HepG2 (cell line): ENCODE data around the gene KIF22. TPM values are rescaled to one million over a fixed set of nuclear protein-coding genes. Genes with fewer than 3 reads are reported as not detected.

Experiments
- ARID3A ChIP-seq: IDR thresholded peaks from 2 replicates; pipeline ENCODE4 v1.6.1; 2012; ENCODE audit warnings: low read depth, low read length, improper control_type of control experiment
- ATM ChIP-seq: fragments of 450-650 bp; IDR thresholded peaks from 2 replicates; pipeline ENCODE4 v1.7.1; 2017; ENCODE audit warnings: mild to moderate bottlenecking, borderline replicate concordance
- FIP1L1 ChIP-seq: fragments of 200-400 bp; formaldehyde crosslinking; IDR thresholded peaks from 2 replicates; pipeline ENCODE4 v1.6.1; 2018; ENCODE audit warnings: low read depth, mild to moderate bottlenecking, low read length, moderate library complexity, borderline replicate concordance; ENCODE audit not compliant: insufficient read depth
- GPN1 ChIP-seq: sonication (generic); formaldehyde crosslinking; IDR thresholded peaks from 2 replicates; pipeline ENCODE4 v1.5.1; 2020; ENCODE audit warnings: missing genetic modification reagents, borderline replicate concordance
- IKZF5 ChIP-seq: IDR thresholded peaks from 2 replicates; pipeline ENCODE4 v1.6.1; 2018; ENCODE audit warnings: missing genetic modification reagents, mild to moderate bottlenecking, missing compliant biosample characterization
- PCBP1 ChIP-seq: fragments of 200-400 bp; formaldehyde crosslinking; IDR thresholded peaks from 2 replicates; pipeline ENCODE4 v1.6.1; 2017; ENCODE audit warnings: mild to moderate bottlenecking, low read depth, low read length, borderline replicate concordance
- RBM22 ChIP-seq: fragments of 200-400 bp; formaldehyde crosslinking; optimal IDR thresholded peaks from 2 replicates; pipeline ENCODE3; 2017; ENCODE audit warnings: mild to moderate bottlenecking, low read length, moderate library complexity
- SNAI1 ChIP-seq: sonication (generic); formaldehyde crosslinking; IDR thresholded peaks from 2 replicates; pipeline ENCODE4 v1.5.0; 2020; ENCODE audit warnings: mild to moderate bottlenecking, missing genetic modification reagents, borderline replicate concordance
- WIZ ChIP-seq: sonication (generic); formaldehyde crosslinking; IDR thresholded peaks from 2 replicates; pipeline ENCODE4 v1.5.1; 2020; ENCODE audit warnings: mild to moderate bottlenecking, missing genetic modification reagents
- ZFP62 ChIP-seq: sonication (generic); formaldehyde crosslinking; IDR thresholded peaks from 2 replicates; pipeline ENCODE4 v1.4.0; 2020; ENCODE audit warnings: missing genetic modification reagents
- ZFP90 ChIP-seq: sonication (generic); formaldehyde crosslinking; IDR thresholded peaks from 2 replicates; pipeline ENCODE4 v1.8.0; 2022; ENCODE audit warnings: missing genetic modification reagents, mild to moderate bottlenecking, inconsistent platforms, borderline replicate concordance
- ZFY ChIP-seq: sonication (generic); formaldehyde crosslinking; IDR thresholded peaks from 2 replicates; pipeline ENCODE4 v1.4.0; 2020; ENCODE audit warnings: missing genetic modification reagents
- ZNF503 ChIP-seq: sonication (generic); formaldehyde crosslinking; IDR thresholded peaks from 2 replicates; pipeline ENCODE4 v1.4.0; 2020; ENCODE audit warnings: missing genetic modification reagents
- polyA plus RNA-seq, 8 experiments: library from polyadenylated mRNA; depleted of rRNA in 3 of 8; stranded (reverse) in 7 of 8; unstranded in 1 of 8; fragments of >200 nt; fragmentation: Illumina TruSeq in 4 of 8; extraction: Trizol in 4 of 8; gene quantifications; 2 replicates each; pipeline versions ENCODE4 v1.2.1 to v1.2.3, GENCODE V29; 2011 to 2016; ENCODE audit warnings: low read depth in 4 of 8, missing spikeins in 1 of 8, mixed read lengths in 1 of 8; ENCODE audit not compliant: insufficient read depth in 1 of 8
- total RNA-seq, 5 experiments: library from RNA; depleted of rRNA; stranded (reverse); fragments of >200 nt; fragmentation: Illumina TruSeq; extraction: Trizol; gene quantifications; 2 replicates each; pipeline ENCODE4 v1.2.3, GENCODE V29; 2016; ENCODE audit warnings: low read depth in 1 of 5
- TF ChIP-seq, protein P1 (sequence below): sonication (generic); formaldehyde crosslinking; IDR thresholded peaks from 2 replicates; pipeline ENCODE4 v1.4.0; 2020; ENCODE audit warnings: missing genetic modification reagents
- TF ChIP-seq, protein P2 (sequence below): sonication (generic); formaldehyde crosslinking; conservative IDR thresholded peaks from 2 replicates; pipeline ENCODE4 v1.4.0; 2020; ENCODE audit warnings: mild to moderate bottlenecking, missing genetic modification reagents, moderate library complexity
- TF ChIP-seq, protein P3 (sequence below): IDR thresholded peaks from 2 replicates; pipeline ENCODE4 v1.6.1; 2016; ENCODE audit warnings: missing biosample characterization, missing genetic modification reagents, low read depth

The KIF22 gene
- total and polyA plus RNA-seq, 2 of the 13 experiments (the other 11 are each of a cell fraction or from before 2014, with no cell fraction given): 95.8 to 118 TPM

- TF ChIP-seq ARID3A (no peak), IKZF5 (CRISPR knock-in tag) (peak; percentile 90), ZFY (CRISPR knock-in tag) (peak; percentile 93), SNAI1 (no peak; the same call in 1 of the 2 replicates), ZFP62 (CRISPR knock-in tag) (no peak), GPN1 (CRISPR knock-in tag) (0 out of 2 replicates have a peak, but pooled peaks have one; percentile 38), ATM (no peak), PCBP1 (no peak; the same call in 1 of the 2 replicates), RBM22 (peak; percentile 90), ZNF503 (CRISPR knock-in tag) (peak; percentile 88), ZFP90 (CRISPR knock-in tag) (peak; percentile 67; the same call in 1 of the 2 replicates), WIZ (CRISPR knock-in tag) (peak; percentile 77; the same call in 1 of the 2 replicates), FIP1L1 (no peak; the same call in 1 of the 2 replicates)
- TF ChIP-seq, protein P1, sequence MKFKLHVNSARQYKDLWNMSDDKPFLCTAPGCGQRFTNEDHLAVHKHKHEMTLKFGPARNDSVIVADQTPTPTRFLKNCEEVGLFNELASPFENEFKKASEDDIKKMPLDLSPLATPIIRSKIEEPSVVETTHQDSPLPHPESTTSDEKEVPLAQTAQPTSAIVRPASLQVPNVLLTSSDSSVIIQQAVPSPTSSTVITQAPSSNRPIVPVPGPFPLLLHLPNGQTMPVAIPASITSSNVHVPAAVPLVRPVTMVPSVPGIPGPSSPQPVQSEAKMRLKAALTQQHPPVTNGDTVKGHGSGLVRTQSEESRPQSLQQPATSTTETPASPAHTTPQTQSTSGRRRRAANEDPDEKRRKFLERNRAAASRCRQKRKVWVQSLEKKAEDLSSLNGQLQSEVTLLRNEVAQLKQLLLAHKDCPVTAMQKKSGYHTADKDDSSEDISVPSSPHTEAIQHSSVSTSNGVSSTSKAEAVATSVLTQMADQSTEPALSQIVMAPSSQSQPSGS: peak; percentile 92
- TF ChIP-seq, protein P2, sequence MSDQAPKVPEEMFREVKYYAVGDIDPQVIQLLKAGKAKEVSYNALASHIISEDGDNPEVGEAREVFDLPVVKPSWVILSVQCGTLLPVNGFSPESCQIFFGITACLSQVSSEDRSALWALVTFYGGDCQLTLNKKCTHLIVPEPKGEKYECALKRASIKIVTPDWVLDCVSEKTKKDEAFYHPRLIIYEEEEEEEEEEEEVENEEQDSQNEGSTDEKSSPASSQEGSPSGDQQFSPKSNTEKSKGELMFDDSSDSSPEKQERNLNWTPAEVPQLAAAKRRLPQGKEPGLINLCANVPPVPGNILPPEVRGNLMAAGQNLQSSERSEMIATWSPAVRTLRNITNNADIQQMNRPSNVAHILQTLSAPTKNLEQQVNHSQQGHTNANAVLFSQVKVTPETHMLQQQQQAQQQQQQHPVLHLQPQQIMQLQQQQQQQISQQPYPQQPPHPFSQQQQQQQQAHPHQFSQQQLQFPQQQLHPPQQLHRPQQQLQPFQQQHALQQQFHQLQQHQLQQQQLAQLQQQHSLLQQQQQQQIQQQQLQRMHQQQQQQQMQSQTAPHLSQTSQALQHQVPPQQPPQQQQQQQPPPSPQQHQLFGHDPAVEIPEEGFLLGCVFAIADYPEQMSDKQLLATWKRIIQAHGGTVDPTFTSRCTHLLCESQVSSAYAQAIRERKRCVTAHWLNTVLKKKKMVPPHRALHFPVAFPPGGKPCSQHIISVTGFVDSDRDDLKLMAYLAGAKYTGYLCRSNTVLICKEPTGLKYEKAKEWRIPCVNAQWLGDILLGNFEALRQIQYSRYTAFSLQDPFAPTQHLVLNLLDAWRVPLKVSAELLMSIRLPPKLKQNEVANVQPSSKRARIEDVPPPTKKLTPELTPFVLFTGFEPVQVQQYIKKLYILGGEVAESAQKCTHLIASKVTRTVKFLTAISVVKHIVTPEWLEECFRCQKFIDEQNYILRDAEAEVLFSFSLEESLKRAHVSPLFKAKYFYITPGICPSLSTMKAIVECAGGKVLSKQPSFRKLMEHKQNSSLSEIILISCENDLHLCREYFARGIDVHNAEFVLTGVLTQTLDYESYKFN: peak; percentile 76
- TF ChIP-seq, protein P3, sequence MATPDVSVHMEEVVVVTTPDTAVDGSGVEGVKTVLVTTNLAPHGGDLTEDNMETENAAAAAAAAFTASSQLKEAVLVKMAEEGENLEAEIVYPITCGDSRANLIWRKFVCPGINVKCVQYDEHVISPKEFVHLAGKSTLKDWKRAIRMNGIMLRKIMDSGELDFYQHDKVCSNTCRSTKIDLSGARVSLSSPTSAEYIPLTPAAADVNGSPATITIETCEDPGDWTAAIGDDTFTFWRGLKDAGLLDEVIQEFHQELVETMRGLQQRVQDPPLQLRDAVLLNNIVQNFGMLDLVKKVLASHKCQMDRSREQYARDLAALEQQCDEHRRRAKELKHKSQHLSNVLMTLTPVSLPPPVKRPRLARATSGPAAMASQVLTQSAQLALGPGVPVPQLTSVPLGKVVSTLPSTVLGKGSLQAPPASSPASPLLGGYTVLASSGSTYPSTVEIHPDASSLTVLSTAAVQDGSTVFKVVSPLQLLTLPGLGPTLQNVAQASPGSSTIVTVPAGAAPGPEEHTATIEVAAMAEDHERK (CRISPR knock-in tag): peak; percentile 78
These were observed 14.9 kb downstream of the KIF22 start (continued) for GRCh38 chr16:29805232-29806098.
